Esophagus squamous epithelium (tissue), 4 donors: Measurements from ENCODE around the gene ENTR1.

Experiments
- POLR2A ChIP-seq, 4 donors: fragments of 450-650 bp; IDR thresholded peaks; one replicate each; pipeline ENCODE4 v1.6.1; 2017; ENCODE audit warnings: antibody characterized with exemption in 4 of 4, mild to moderate bottlenecking in 4 of 4, moderate library complexity in 3 of 4
- TF ChIP-seq, protein P1 (sequence below), 6 experiments: fragments of 450-650 bp in 4 of 6; fragments of 200-600 bp in 2 of 6; sonication (generic) in 2 of 6; IDR thresholded peaks; one replicate each; pipeline ENCODE4 v1.5.1; 2016 to 2019; ENCODE audit warnings: antibody characterized with exemption in 6 of 6, mild to moderate bottlenecking in 4 of 6, moderate library complexity in 4 of 6

GRCh38 chr9:136371533-136371880 lies 38.9 kb downstream of the ENTR1 start:
- TF ChIP-seq, protein P1, sequence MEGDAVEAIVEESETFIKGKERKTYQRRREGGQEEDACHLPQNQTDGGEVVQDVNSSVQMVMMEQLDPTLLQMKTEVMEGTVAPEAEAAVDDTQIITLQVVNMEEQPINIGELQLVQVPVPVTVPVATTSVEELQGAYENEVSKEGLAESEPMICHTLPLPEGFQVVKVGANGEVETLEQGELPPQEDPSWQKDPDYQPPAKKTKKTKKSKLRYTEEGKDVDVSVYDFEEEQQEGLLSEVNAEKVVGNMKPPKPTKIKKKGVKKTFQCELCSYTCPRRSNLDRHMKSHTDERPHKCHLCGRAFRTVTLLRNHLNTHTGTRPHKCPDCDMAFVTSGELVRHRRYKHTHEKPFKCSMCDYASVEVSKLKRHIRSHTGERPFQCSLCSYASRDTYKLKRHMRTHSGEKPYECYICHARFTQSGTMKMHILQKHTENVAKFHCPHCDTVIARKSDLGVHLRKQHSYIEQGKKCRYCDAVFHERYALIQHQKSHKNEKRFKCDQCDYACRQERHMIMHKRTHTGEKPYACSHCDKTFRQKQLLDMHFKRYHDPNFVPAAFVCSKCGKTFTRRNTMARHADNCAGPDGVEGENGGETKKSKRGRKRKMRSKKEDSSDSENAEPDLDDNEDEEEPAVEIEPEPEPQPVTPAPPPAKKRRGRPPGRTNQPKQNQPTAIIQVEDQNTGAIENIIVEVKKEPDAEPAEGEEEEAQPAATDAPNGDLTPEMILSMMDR (IDR thresholded peaks at IDR 0.05), result no peak
- no peak for TF ChIP-seq POLR2A (IDR thresholded peaks at IDR 0.05)
